Stimulated activated CD8-positive, alpha-beta memory T cell treated with anti-CD3 and anti-CD28 coated beads, Interleukin-12 subunit alpha, Interleukin-12 subunit beta, amount 100 ng/mL, for 1 hour (primary cell): ENCODE results near the gene ALPL.

Source experiments
- DNase-seq: peaks from one replicate; pipeline ENCODE4 v3.0.0-alpha.2; 2020; ENCODE audit warnings: low read depth

The ALPL gene

DNA sequence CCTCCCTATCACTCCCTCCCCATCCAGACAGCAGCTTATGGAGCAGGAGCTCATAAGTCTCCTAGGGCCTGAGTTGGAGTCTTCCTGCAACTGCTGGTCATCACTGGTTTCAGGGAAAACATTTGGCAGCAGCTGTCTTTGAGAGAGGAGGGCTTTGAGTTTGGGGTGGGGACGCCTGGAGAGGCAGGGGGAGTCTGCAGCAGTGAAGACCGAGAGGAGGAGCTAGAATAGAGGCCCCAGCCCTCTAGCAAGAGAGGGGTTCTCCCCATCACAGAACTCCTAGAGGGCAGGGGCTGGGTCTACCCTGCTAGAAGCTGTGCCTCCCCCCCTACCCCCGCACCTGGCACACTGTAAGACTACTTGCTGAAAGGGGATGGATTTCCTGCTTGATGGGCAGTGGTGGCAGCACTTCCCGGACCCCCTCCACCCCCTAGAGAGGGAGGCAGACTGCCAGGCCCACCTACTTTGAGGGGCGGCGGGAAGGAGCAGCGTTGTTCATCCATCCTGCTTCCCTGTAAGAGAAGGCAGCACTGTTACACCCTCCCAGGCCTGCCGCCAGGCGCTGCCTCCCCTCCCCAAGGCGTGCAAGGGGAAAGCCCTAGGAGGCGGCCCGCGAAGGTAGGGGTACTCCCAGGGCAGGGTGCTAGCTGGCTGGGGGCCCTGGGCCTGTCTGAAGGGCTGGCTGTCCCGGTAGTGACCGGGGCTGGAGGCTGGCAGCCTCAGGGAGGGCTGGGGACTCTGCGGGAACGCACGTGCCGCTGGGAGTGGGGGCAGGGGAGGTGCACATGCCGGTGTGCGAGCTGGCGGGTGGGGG is 109.5 kb downstream of the ALPL start:
- DNase-seq = no peak

DNA sequence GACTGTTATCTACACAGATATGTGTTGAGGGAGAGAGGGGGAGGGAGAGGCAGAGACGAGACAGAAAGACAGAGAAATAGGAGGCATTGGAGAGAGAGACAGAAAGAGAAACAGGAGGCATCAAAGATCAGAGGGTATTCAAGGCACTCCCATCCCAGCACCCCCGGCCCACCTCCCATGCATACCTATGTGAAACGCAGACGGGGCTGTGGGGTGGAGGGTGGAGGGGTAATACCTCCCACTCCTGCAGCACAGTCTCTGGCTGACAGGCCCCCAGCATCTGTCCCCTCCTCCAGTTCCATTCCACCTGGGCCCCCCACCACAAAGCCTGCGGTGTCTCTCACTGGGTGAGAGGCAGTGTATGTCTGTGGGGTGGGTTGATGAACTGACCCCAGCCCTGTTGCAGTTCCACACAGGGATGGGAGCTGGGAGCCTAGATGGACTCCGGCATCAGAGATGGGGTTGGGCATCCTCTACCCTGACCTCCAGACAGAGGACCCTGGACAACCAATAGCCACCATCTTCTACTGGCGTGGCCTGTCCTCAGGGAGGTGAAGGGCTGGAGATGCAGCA is 110.2 kb downstream of the ALPL start:
- DNase-seq = no peak

DNA sequence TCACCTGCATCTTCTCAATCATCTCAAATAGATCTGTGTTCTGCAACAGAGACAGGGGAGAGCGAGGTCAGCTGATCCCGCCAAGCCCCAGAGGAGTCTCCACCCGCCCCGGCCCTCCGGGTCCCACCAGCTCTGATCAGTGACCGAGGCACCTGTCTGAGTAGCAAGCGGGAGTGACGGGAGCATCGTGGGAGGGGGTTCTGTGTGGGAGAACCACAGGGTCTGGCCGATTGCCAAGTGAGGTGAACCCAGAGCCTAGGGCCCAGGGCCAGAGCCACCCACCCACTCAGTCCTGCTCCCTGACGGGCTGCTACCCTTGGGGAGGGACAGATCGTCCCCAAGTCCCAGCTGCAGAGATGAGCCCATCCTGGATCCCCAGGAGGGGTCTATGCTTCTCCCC is 110.8 kb downstream of the ALPL start:
- DNase-seq = no peak

DNA sequence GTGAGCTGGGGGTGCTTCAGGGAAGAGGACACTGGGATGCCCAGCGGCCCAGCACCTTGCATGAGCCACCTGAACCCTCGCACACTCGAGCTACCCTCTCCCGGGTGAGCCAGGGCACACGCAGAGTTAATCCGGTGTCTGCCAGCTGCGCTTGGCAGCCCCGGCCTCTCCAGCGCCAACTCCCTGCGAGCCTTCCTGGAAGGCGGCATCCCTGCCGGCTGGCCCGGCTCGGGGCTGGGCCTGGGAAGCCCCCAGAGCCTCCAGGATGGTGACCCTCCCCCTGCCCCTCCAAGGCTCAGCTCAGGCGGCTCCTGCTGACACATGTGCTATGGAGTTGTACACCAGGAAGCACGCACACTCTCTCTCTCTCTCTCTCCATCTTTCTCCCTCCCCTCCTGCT is 111.3 kb downstream of the ALPL start:
- no peak for DNase-seq

DNA sequence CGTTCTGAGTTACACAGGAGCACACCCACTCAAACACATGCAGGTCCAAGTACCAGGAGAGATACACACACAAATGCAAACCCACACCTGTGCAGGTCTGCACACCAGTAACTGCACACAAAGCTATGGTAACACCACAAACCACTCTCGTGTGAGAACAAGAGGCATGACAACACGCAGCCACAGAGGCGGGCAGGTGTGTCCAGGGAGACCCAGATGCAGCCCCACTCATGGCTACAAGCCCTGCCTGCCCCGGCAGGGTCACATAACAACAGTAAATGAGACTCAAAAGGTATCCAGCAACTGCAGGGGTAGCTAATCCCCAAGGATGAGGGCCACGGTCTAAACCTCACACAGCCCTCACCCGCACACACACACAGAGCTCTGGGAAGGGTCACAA is 111.8 kb downstream of the ALPL start:
- no peak for DNase-seq

DNA sequence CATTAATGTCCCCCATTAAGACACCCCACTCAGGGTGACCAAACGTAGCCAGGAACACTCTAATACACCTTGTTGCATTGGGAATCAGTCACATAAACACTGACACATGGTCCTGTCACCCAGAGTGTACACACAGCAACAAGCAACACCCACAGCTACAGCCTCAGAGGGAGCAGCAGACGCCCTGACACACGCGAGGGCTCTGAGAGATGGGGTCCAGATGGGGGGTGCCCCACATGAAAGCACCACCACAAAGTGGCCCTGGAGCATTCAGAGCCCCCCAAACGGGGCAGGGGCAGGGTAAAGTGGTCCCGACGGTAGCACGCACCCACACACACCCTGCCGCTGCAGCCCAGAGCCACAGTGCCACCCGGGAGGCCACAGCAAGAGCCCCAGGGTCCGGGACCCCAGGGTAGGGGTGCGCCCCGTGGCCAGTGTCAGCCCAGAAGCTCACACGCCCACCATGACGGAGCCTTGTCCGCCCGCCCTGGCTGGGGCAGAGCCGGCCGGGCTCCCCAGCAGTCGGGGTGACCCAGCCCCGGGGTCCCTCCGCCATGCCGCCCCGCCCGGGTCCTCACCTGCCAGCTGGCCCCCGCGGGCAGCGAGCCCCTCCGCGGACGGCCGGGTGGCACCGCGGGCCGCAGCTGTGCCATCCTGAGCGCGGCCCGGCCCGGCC is 112.7 kb downstream of the ALPL start:
- no peak for DNase-seq

DNA sequence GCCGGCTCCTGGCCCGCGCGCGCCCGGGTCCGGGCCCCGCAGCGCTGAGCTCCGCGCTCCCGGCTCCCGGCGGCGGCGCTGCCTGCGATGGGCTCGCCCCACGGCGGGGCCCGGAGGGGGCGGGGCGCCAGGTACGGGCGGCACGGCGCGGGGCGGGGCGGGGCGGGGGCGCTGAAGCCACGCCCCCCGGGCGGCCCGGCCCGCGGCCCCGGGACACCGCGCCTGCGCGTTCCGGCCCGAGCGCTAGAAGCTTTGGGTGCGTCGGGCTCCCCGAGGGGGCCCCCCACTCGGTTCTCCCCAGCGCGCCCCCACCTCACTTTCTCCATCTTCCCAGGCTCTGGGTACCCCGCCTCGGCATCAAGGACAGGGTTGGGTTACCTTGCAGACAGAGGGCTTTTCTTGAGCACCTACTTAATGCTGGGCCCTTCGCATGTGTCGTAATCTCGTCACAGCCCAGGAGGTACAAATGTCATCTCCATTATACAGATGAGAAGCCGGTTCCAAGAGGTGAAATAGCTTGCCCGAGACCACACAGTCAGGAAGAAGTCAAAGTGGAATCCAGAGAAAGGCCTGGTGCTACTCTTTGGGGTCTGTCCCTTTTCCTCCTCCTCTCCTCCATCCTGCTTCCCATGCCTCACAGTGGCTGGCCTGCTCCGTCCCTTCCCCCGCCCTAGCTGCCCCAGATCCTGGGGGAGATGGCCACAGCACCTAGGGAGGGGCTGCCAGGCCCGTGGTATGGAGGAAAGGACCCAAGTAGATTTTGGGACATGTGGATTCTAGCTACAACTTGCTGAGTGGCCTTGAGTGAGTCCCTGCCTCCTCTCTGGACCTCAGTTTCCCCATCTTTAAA is 113.5 kb downstream of the ALPL start:
- peak; percentile 20 for DNase-seq

DNA sequence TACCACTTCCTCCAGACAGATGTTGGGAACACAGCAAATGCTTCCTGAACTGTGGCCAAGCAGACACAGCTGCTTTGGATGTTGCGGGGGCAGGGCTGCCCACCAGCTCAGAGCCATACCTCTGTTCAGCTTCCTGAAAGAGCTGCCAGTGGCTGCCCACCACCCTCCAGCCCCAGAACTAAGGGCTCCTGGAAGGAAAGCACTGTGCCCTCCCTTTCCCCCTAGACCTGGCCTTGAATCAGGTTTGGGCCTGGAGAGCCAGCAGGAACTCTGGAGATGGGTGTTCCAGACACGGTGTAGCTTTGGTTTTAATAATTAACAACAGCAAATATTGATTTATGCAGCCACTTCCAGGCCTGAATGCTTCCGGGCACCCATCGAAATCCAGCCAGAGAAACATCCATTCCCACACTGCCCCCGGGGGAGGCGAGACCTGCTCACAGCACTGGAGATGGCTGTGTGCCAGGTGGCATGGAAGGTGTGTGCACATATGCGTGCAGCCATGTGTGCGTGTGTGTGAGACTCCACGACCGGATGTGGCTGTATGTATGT is 114.3 kb downstream of the ALPL start:
- DNase-seq = no peak

DNA sequence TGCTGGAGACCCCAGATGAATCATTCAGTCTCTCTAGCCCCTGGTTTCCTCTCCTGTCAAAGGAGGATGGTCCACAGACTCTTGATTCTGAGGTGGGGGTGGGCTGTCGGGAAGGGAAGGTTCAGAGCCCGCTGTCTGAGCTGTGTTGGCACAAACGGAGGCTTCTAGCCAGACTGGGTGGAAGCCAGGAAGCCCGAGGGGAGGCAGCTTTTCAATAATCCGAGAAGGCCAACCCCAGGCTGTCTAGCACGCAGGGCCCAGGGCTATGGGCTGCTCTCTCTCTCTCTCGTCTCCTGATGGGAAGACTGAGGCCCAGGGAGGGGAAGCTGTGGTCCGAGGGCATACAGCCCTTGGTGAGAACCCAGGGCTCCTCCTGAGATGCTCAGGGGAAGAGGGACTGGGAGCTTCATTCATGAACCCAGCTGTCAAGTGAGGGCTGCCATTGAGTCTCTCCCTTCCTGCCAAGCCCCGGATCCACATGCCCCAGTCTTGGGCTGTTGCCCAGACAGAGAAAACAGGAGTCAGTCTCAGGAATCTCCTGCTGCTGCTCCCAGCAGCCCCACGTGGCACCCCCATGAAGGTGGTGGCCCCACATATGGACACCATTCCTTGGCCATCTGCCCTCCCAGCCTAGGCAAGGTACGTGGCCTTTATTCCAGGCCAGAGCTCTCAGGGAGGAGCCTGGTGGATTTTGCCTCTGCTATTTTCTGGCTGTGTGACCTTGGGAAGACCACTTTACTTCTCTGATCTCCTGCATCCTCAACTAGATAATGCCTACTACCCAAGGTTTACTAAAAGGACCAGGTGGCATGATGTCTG is 115.6 kb downstream of the ALPL start:
- DNase-seq = no peak

DNA sequence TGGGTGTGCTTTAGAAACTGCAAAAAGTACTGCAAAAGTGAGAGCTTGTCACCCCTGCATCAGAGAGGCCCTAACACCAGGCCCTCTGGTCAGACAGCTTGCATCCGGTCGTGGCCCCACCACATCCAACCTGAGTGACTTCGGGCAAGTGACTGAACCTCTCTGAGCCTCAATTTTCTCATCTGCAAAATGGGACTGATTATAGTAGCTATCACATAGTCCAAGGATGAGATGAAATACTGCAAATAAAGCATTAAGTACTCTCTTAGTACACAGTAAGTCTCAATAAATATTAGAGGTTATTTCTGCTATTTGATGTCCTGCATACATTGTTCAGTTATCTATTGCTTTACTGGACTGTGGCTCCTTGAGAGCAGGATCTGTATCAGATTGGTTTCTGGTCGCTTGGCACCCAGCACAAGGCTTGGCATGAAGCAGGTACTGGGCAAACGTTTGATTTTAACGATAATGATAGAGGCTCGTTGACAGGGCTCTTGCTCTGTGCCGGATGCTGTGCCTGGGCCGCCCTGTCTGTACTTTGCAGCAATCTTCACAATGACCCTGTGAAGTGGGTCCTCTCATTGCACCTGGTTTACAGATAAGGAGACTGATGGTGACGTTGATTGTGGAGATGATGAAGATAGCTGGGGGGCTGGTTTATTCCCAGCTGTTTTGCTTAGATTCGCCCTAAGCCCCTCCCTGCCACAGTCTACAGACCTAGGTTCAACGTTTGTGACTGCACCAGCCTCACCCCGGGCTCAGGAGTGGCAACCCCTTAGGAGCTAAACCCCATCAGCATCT is 116.4 kb downstream of the ALPL start:
- DNase-seq = no peak

DNA sequence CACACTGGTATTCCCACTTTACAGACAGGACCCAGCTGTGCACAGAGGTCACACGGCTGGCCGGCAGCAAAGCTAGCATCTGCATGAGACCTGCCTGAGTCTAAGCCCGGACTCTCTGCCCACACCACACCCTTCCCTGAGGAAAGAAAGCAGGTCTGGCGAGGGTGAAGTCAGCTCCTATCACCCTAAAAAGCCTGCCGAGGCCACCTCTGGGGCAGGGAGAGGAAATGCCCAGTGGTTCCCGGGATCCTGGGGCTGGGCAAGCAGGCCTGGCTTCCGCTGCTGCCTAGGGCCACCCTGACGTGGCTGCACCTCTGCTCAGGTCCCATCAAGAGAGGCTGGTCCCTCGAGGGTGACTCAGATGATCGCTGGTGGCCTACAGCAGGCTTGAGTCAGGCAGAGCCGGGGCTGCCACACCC is 117.7 kb downstream of the ALPL start:
- DNase-seq = no peak
